DMS 273 (cell line): ENCODE data around the gene FITM2.
A peak's percentile ranks its signal among the peaks of the same experiment; 100 is the strongest.
"Not testable (repeated sequence)": the region's sequence is repeated elsewhere in the genome, so short reads cannot be mapped to it uniquely, and the experiment has no call there.

Experiments
- DNase-seq: peaks from one replicate; lab custom pipeline; 2025; ENCODE audit not compliant: unreplicated experiment; lab: John Stamatoyannopoulos, UW

The FITM2 gene

GRCh38 chr20:44334306-44334705, 23.3 kb upstream of the FITM2 start:
- peak; percentile 79 for DNase-seq

- DNase-seq: no peak
These were observed 20.2 kb upstream of the FITM2 start for GRCh38 chr20:44331201-44331600.

GRCh38 chr20:44328428-44328827, 17.4 kb upstream of the FITM2 start:
- DNase-seq: no peak

GRCh38 chr20:44327748-44328147, 16.7 kb upstream of the FITM2 start:
- not testable (repeated sequence) for DNase-seq

- DNase-seq: peak; percentile 40
These were observed 15.6 kb upstream of the FITM2 start for GRCh38 chr20:44326391-44327159.

GRCh38 chr20:44324343-44324742, 13.3 kb upstream of the FITM2 start:
- peak; percentile 52 for DNase-seq

GRCh38 chr20:44319839-44320422, 8.9 kb upstream of the FITM2 start:
- no peak for DNase-seq

GRCh38 chr20:44314870-44315269, 3.9 kb upstream of the FITM2 start:
- DNase-seq: no peak

- peak; percentile 53 for DNase-seq
These were observed 989 bp downstream of the FITM2 start for GRCh38 chr20:44309763-44310663.

- DNase-seq: no peak
These were observed 4.1 kb downstream of the FITM2 start for GRCh38 chr20:44306927-44307326.

- no peak for DNase-seq
These were observed 6.6 kb downstream of the FITM2 start for GRCh38 chr20:44304383-44304782.

GRCh38 chr20:44302736-44303135, 8.3 kb downstream of the FITM2 start:
- DNase-seq: no peak

GRCh38 chr20:44302026-44302669, 8.9 kb downstream of the FITM2 start:
- DNase-seq: peak; percentile 7

- DNase-seq: no peak
These were observed 9.7 kb downstream of the FITM2 start for GRCh38 chr20:44301285-44301684.

- not testable (repeated sequence) for DNase-seq
These were observed 11.9 kb downstream of the FITM2 start for GRCh38 chr20:44299011-44299535.

- no peak for DNase-seq
These were observed 13.3 kb downstream of the FITM2 start for GRCh38 chr20:44297721-44298120.

- peak; percentile 91 for DNase-seq
These were observed 15.0 kb downstream of the FITM2 start for GRCh38 chr20:44296011-44296410.

- no peak for DNase-seq
These were observed 19.2 kb downstream of the FITM2 start for GRCh38 chr20:44291754-44292153.

- DNase-seq: peak; percentile 5
These were observed 22.8 kb downstream of the FITM2 start for GRCh38 chr20:44288252-44288651.

GRCh38 chr20:44287272-44288097, 23.5 kb downstream of the FITM2 start:
- no peak for DNase-seq
